Measurements from ENCODE around the gene CPEB3. TPM values are rescaled to one million over a fixed set of nuclear protein-coding genes. Genes with fewer than 3 reads are reported as not detected.
A peak's percentile ranks its signal among the peaks of the same experiment; 100 is the strongest.

The CPEB3 gene
- total and polyA plus RNA-seq, 9 of the 15 experiments (the other 6 are each of a cell fraction or from before 2014, with no cell fraction given), result 0.15 to 1.2 (median 0.51) TPM

GRCh38 chr10:92290837-92291615 lies at the start of gene CPEB3, which contains the start of gene MARCHF5 (continued):
- TF ChIP-seq REST (IDR thresholded peaks at IDR 0.05; ENCODE audit: borderline replicate concordance) (peak; percentile 50; the same call in 1 of the 2 replicates), REST (CRISPR knock-in tag; IDR thresholded peaks at IDR 0.05; ENCODE audit: low read depth) (no peak), CXXC5 (CRISPR knock-in tag; IDR thresholded peaks at IDR 0.05) (peak; percentile 88), RBBP5 (IDR thresholded peaks at IDR 0.05; ENCODE audit: borderline replicate concordance, insufficient read depth, low read length, poor library complexity, severe bottlenecking) (peak; percentile 70), TRIM24 (IDR thresholded peaks at IDR 0.05) (no peak), ATF3 (IDR thresholded peaks at IDR 0.05) (no peak), ATF3 (CRISPR knock-in tag; conservative IDR thresholded peaks at IDR 0.05) (no peak), RBM25 (IDR thresholded peaks at IDR 0.05; ENCODE audit: low read depth, low read length, severe bottlenecking) (no peak), BRCA1 (IDR thresholded peaks at IDR 0.05) (no peak), BRCA1 (CRISPR knock-in tag; IDR thresholded peaks at IDR 0.05) (no peak), ZNF707 (CRISPR knock-in tag; conservative IDR thresholded peaks at IDR 0.05) (no peak), ZNF354B (CRISPR knock-in tag; IDR thresholded peaks at IDR 0.05) (no peak), ZNF146 (CRISPR knock-in tag; IDR thresholded peaks at IDR 0.05; ENCODE audit: unreplicated experiment) (no peak), MXD1 (CRISPR knock-in tag; IDR thresholded peaks at IDR 0.05; ENCODE audit: borderline replicate concordance, poor library complexity, severe bottlenecking) (no peak), ZBTB17 (CRISPR knock-in tag; IDR thresholded peaks at IDR 0.05) (no peak), ZNF57 (CRISPR knock-in tag; IDR thresholded peaks at IDR 0.05) (no peak), TBL1XR1 (IDR thresholded peaks at IDR 0.05; ENCODE audit: low read length in 2 of 2) (no peak), MEF2D (tag; conservative IDR thresholded peaks at IDR 0.05; ENCODE audit: low read depth) (no peak)

All from K562 (cell line).